ENCODE data around the gene FAM20B.
"Not testable (repeated sequence)": the region's sequence is repeated elsewhere in the genome, so short reads cannot be mapped to it uniquely, and the experiment has no call there.

FAM20B gene

DNA sequence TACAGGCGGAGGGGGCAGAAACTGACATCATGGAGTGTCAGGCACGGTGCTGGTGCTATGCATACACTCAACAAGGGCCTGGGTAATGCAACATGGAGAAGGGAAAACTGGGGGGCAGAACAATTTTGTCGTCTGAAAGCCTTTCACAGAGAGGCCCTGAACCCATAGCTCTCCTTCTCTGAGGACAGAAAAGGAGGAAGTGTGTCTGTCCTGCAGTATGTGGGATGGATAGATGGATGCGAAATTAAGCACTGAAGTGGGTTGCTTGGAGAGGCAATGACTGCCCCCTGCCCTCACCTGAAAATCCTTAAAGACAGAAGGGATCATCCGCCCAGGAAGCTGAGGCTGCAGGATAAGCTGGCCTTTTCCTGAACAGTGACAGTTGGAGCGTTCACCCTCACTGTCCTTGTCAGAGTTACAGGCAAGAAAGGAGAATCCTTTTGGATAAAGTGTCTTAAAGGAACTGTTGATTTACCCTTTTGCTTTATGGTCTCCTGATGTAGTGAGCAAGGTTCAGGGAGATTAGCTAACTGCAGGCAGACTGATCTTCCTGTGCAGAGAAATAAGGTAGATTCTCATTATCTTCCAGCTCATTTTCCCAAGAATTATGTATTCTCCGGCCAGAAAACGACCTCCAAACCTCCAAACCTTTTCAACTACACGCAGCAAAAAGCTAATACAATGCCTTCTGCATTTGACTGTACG, 1.6 kb upstream of the FAM20B start:
- DNase-seq (ENCODE audit: low spot score) = no peak

DNA sequence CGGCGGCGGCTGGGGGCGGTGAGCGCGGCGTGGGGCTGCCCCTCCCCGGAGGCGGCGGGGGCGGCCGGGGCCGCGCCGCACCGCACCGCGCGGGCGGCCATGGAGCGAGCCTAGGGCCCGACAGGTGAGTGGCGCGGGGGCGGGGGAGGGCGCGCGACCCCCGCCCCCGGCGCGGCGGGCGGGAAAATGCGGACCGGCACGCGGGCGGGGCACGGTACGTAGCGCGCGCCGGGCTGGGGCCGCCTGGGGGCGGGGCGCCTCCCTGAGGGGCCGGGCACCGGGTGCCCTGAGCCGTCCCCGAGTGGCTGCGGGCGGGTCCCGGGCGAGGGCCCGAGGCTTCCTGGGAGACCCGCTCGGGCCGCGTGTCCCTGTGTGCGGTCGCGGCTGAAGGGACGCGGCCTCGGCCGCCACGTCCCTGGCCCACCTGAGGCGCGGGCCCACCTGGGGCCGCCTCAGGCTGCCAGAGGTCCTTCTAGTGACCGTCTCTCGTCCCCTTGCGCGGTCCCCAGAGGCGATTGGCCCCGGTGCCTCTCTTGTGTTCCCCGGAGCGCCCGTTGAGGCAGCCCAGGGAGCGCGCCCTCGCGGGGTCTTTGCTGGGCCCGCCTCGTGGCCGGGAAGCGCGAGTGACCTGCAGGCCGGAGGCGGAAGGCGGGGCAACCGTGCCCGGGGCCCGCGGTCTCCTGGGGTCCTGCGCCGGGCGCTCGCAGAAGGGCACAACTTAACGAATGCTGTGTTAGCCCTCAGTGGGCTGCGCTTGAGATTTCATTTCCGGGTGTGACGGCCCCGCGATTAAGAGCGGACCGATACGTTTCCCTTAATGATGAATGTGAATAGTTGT, 500 bp downstream of the FAM20B start:
- DNase-seq (ENCODE audit: low spot score) = peak; percentile 72

DNA sequence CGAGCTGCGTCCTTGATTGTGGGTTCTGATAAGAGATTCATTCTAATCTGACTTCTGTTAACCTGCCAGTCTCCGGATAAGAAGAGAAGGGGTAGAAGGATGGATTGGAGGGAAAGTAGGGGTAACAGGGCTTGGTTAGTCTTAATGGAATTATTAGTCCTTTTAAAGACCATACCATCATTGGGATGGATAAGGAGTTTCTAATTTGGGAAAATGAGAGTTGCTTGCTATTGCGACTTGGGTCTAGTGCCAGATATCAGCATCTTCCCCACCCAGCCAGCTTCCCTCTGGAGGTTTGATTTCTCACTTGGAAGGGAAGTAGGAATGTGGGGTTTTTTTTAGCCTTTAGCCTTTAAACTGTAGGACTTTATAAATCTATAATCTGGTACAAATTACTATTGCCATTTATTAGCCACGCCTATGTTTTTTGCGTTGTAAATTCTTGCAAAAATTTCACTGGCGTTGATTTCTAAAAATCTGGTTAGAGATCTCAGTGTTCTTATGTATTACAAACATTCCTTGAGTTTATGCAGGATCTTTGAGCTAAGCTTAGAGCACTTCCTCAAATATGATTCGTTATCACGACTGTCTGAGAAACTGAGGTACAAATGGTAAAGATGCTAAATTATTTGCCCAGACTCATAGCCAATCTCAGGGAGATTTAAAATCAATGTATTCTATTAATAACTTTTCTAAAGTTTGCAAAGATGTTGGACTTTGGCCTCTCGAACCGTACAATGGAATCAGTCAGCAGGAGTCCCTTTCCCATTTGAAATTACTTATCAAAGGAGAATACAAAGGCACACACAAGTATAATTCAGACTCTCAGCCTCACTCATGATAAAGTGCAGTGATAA, 1.3 kb downstream of the FAM20B start:
- no peak for DNase-seq (ENCODE audit: low spot score)

DNA sequence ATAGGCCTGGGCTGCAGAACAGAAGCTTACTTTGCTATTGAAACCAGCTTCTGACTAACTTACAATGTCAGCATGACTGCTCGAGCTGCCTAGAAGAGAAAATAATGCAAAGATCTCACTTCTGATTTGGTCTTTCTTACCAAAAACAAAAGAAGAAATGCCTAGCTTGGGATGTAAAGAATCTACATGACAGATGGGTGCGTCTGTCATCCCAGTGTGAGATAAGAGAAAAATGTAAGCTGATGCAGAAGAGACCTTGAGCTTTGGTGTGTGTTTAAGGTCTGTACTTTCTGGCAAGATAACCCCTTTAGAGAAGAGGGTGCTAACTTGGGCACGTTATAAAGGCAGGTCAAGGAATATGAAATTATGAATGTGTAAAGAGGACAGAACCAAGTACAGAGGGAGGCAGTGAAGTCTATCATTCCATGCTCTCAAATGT, 3.6 kb downstream of the FAM20B start:
- DNase-seq (ENCODE audit: low spot score) = no peak

DNA sequence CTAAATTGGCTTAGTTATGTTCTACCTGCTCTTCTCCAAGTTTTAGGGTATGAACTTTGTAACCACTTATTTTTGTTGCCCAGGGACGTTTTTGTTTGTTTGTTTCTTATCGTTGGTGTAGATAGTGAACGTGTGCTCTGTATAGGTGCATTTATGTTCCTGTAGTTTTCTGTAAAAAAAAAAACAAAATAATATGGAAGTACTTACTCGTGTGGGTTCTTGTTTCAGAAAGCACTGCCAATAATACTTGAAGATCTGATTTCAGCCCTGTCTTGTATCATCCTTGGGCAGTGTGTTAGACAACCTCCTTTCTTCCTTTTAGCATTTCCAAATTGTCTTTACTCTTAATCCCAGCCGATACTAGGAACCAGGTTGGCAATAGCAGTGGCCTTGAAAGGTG, 4.4 kb downstream of the FAM20B start:
- no peak for DNase-seq (ENCODE audit: low spot score)

DNA sequence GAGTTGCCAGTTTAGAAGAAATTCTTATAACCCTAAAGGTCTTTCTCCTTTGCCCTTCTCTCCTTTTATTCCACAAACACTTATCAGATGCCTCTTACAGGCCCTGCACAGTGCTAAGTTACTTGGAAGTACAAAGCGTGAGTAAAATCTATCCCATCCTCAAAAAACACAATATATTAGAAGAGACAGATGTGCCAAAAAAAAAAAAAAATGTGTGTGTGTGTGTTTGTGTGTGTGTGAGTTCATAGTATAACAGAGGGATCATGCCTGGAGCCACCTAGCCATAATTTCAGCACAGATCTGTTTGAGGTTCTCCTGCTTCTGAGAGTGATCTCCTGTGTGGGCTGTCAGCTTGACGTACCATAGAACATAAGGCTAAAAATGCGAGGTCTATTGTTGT, 5.0 kb downstream of the FAM20B start:
- DNase-seq (ENCODE audit: low spot score) = no peak

DNA sequence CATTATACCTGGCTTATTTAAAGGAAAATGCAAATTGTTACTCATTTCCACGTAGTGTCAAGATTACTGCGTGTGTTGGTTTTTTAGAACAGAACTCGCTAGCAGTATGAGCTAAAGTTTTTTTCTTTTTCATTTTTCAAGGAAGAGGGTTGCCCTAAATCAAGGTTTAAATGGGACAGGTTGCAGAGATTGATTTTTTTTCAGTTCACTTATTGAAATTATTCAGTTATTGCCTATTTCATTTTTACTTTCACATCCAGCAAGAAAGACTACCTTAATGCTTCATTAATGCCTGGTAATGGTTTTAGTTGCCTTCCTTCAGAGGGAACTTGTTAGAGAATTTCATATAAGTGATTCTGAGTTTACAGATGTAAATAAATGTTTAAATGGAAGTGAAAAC, 5.6 kb downstream of the FAM20B start:
- no peak for DNase-seq (ENCODE audit: low spot score)

DNA sequence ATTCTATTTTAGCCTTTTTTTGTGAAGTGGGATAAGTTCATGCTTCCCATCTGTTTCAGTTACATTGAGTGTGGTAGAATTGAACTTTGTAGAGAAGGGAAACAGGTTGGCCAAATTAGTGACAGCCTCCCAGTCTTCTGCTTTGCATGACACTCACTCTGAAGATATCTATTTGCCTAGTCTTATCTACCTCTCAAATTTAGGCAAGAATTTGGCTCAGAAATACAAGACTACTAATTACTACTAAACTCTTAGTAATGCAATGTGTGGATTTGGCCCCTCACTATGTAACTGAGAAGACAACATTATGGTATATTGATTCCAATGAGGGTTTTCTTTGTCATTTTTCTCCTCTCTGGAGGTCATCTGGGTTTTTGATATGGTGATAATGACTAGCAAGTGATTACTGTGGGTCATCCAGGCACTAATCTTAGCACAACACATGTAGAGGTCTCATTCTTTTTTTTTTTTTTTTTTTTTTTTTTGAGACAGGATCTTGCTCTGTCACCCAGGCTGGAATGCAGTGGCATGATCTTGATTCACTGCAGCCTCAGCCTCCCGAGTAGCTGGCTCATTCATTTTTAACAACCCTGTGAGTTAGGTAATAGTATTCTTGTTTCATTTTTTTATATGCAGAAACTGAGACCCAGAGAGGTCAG, 6.3 kb downstream of the FAM20B start:
- no peak for DNase-seq (ENCODE audit: low spot score)

DNA sequence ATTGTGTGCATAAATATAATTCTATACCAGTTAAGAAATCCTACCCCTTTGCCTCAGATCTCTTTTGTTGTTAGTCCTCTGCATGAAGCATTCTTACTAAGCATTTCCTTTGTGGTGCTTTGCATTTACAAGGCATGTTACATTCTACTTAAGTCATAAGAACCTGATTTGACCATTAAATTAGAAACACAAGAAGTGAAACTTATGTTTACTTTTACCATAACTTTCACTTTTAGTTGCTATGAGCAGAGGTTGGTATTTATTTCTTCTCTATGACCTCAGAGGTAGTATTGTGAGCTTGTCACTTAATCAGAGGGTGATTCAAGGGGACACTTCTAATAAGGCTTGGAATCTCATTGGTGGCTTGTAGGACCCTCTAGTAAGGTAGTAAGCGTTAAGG, 9.0 kb downstream of the FAM20B start:
- no peak for DNase-seq (ENCODE audit: low spot score)

DNA sequence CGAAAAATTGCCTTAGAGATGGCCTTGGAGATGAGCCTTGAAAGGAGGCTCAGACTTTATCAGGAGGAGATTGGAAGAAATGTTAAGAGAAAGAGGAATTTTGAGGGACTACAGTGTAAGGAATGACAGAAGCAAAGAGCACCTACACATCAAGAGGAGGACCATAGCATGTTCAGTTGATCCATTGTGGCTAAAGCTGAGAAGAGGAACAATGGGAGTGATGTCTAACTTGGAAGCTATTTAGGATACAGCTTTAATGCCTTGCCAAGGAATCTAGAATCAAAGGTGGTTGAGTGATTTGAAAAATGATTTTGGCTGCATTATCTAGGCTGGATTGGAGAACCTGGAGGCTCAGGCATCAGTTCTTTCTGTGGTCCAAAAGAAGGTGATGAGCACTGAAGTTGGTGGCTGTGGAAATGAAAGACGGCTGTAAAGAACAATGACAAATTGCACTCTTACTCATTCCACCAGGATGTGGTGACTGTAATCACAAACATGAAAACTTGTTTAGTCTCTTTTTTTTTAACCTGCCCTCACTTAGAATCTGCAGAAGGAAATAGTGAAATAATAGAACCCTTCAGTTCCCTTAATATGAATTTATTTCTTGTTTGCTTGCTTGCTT, 11.3 kb downstream of the FAM20B start:
- DNase-seq (ENCODE audit: low spot score) = no peak

DNA sequence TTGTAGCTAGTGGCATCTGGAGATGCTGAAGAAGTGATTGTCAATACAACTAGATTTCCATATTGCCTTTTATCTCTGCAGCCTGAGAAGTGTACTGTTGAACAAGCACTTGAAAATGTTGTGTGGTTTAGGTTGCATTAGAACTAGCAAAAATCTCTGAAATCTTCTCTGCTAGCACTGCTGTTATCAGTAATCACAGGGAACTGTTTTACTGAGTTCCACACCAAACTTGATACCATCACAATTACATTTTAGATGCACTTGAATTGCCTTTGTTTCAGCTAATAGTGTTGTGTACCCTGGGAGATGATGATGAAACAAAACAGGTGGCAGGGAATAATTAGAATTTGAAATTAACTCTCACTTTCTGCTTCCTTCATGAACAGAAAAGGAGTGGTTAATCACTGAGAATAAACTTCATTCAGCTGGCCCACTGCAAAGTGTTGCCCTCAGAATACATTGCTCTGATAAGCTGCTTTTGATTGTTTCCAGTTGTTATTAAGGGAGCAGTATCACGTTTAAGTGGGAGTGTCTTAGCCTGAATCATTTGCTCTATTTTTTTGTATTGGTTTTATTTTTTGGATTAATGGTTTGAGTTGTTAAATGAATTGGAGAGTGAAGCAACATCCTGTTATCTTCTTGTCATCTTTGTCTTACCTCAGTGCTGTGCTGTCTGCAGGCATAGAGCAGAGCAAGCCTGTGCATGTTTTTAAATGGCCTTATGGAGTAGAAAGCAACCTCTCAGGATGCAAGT, 13.0 kb downstream of the FAM20B start:
- DNase-seq (ENCODE audit: low spot score) = no peak

DNA sequence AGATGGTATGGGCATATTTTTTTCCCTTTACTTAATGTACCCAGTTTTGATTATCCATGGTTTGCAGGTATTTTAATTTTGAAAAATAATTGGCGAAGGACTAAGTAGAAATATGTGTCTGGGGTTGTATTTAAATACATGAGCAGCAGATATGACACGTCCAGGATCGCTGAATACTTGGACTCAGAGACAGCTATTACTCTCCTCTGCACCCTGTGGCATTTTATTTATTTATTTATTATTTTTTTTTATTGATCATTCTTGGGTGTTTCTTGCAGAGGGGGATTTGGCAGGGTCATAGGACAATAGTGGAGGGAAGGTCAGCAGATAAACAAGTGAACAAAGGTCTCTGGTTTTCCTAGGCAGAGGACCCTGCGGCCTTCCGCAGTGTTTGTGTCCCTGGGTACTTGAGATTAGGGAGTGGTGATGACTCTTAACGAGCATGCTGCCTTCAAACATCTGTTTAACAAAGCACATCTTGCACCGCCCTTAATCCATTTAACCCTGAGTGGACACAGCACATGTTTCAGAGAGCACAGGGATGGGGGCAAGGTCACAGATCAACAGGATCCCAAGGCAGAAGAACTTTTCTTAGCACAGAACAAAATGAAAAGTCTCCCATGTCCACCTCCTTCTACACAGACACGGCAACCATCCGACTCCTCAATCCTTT, 13.9 kb downstream of the FAM20B start:
- not testable (repeated sequence) for DNase-seq (ENCODE audit: low spot score)

DNA sequence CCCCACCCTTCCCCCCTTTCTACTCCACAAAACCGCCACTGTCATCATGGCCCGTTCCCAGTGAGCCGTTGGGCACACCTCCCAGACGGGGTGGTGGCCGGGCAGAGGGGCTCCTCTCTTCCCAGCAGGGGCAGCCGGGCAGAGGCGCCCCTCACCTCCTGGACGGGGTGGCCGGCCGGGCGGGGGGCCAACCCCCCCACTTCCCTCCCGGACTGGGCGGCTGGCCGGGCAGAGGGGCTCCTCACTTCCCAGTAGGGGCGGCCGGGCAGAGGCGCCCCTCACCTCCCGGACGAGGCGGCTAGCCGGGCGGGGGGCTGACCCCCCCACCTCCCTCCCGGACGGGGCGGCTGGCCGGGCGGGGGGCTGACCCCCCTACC, 14.5 kb downstream of the FAM20B start:
- not testable (repeated sequence) for DNase-seq (ENCODE audit: low spot score)

DNA sequence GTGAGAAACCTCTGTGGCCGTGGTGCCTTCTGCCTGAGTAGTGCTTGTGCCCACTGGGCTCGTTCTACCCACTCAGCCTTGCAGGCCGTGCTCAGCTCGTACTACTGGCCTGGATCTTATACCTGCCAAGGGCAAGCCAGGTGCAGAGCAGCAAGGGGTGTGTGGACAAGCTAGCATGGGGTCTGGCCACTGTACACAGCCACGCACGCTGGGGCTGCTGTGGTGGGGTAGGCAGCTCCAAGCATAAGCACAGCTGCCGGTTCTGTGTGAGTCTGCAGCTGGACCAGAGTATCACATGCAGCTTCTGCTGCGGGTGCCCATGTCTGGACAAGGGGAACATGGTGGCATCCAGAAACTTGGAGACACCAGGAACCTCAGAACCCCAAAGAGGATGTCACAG, 16.4 kb downstream of the FAM20B start:
- no peak for DNase-seq (ENCODE audit: low spot score)

DNA sequence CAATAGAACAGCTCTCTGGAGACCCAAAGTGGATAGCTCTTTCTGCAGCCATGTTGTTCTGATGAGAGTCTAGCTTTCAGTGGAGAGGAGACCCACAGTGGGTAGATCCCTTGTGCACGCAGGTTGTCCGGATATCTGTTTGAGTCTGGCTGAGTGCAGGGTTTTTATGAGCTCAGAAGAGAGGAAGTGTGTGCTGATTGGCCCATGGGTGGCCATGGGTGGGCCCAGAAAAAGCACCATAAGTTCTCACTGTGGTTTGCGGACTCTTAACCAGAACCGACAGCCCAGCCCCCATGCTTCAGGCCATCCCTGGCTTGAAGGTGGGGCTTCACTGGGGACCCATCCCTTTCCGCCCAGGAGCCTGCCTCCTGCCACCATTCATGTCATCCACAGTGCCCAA, 17.0 kb downstream of the FAM20B start:
- no peak for DNase-seq (ENCODE audit: low spot score)

DNA sequence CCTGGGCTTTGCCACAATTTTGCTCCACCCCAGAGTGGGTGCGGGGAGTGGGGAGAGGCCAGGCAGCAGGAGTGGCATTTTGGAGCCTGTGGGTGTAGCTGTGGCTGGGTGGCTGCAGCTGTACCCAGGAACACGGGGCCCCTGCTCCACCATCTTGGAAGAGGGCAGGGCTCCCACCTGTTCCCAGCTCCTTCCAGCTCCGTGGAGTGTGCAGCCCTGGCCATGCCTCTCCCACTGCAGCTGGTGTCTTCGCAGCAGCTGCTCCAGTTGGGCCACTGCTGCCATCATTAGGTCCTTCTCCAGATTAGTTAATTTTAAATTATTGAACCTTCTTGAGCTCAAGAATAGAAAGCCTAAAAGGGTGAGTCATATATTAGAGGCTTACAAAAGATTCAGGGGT, 17.6 kb downstream of the FAM20B start:
- no peak for DNase-seq (ENCODE audit: low spot score)

DNA sequence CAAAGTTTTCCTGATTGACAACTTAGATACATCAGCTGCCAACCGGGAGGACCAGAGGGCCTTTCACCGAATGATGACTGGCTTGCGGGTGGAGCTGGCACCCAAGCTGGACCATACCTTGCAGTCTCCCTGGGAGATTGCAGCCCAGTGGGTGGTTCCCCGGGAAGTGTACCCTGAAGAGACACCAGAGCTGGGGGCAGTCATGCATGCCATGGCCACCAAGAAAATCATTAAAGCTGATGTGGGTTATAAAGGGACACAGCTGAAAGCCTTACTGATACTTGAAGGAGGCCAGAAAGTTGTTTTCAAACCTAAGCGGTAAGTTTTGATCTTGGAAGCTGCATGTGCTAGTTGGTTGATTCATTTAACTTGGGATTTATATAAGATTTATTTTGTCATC, 18.2 kb downstream of the FAM20B start:
- DNase-seq (ENCODE audit: low spot score) = no peak

DNA sequence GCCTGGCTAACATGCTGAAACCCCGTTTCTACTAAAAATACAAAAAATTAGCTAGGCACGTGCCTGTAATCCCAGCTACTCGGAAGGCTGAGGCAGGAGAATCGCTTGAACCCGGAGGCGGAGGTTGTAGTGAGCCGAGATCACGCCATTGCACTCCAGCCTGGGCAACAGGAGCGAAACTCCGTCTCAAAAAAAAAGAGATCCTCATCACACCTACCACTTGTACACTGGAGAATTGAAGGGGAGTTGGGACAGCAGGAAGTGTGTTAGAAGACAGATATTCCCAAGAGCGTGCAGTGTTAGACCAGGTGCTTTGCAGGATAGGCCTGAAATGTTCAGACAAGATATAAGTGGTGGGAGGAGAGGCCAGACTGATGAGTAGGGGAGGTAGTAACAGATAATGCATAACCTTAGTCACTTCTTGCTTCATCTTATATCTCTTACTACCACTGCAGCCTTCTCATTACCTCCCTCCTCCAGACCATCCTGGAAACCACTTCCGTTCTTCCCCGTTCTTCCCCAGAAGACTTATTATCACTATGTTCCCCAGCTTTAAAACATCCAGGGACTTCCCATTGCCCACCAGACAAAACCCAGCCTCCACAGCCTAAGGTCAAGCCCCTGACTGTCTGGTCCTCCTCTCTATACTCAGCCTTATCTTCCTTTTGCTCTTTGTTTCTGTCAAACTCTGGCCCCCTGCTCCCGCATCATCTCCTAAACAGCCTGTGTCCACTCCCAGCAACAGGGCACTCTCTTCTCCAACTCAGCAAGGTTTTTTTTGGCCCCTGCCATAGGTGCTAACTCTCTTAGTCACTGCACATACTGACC, 21.3 kb downstream of the FAM20B start:
- no peak for DNase-seq (ENCODE audit: low spot score)

DNA sequence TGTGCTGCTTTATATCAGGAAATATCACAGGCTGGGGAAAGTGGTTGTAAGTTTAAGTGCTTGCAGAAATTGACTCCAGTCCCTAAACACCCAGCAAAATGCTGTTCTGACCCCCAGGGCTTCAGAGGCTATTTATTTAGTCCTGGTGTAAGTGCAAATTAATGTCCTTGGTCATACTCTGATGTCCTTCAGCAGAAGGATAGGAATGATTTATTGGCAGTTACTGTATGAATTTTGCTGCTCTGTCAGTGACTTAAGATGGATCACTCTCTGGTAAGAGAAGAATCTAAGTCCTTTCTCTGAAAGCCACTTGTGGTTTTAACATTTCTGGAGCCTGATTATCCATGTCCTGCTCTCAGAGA, 21.9 kb downstream of the FAM20B start:
- no peak for DNase-seq (ENCODE audit: low spot score)

All from SW480 (cell line).